Measurements from ENCODE around the gene MACROD2.

DNA sequence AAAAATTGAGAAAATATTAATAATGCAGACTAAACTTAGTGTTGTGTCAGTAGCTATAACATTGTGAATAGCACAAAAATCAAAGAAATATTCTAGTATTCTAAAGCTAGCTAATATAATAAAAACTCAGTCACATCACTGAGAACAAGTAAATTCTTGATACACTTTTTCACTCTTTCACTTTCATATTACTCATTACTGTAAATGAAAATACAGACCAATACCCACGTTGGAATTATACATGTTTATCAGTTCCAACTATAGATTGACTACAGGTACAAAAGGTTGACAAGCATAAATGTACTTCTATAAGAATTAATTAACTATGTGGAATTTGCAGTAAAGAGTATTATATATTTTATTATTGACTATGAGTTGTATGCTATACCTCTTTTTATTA, 1385.5 kb downstream of the MACROD2 start:
- TF ChIP-seq ZNF174 (tag by site-specific recombination; IDR thresholded peaks at IDR 0.05) (no peak), BCL11A (tag by site-specific recombination; IDR thresholded peaks at IDR 0.05; ENCODE audit: low read depth) (no peak), ZBTB48 (tag by site-specific recombination; IDR thresholded peaks at IDR 0.05) (no peak), ZNF133 (tag by site-specific recombination; IDR thresholded peaks at IDR 0.05) (no peak), TRIM28 (IDR thresholded peaks at IDR 0.05; ENCODE audit: borderline replicate concordance, low read length) (no peak), ZSCAN16 (tag by site-specific recombination; IDR thresholded peaks at IDR 0.05) (no peak), ZFP69B (tag by site-specific recombination; IDR thresholded peaks at IDR 0.05) (no peak), ZNF624 (tag by site-specific recombination; IDR thresholded peaks at IDR 0.05) (no peak)
- TF ChIP-seq, protein P1, sequence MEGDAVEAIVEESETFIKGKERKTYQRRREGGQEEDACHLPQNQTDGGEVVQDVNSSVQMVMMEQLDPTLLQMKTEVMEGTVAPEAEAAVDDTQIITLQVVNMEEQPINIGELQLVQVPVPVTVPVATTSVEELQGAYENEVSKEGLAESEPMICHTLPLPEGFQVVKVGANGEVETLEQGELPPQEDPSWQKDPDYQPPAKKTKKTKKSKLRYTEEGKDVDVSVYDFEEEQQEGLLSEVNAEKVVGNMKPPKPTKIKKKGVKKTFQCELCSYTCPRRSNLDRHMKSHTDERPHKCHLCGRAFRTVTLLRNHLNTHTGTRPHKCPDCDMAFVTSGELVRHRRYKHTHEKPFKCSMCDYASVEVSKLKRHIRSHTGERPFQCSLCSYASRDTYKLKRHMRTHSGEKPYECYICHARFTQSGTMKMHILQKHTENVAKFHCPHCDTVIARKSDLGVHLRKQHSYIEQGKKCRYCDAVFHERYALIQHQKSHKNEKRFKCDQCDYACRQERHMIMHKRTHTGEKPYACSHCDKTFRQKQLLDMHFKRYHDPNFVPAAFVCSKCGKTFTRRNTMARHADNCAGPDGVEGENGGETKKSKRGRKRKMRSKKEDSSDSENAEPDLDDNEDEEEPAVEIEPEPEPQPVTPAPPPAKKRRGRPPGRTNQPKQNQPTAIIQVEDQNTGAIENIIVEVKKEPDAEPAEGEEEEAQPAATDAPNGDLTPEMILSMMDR (tag by site-specific recombination; IDR thresholded peaks at IDR 0.05): no peak
- TF ChIP-seq, protein P2, sequence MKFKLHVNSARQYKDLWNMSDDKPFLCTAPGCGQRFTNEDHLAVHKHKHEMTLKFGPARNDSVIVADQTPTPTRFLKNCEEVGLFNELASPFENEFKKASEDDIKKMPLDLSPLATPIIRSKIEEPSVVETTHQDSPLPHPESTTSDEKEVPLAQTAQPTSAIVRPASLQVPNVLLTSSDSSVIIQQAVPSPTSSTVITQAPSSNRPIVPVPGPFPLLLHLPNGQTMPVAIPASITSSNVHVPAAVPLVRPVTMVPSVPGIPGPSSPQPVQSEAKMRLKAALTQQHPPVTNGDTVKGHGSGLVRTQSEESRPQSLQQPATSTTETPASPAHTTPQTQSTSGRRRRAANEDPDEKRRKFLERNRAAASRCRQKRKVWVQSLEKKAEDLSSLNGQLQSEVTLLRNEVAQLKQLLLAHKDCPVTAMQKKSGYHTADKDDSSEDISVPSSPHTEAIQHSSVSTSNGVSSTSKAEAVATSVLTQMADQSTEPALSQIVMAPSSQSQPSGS (tag by site-specific recombination; IDR thresholded peaks at IDR 0.05; ENCODE audit: low read depth): no peak
- TF ChIP-seq, protein P3, sequence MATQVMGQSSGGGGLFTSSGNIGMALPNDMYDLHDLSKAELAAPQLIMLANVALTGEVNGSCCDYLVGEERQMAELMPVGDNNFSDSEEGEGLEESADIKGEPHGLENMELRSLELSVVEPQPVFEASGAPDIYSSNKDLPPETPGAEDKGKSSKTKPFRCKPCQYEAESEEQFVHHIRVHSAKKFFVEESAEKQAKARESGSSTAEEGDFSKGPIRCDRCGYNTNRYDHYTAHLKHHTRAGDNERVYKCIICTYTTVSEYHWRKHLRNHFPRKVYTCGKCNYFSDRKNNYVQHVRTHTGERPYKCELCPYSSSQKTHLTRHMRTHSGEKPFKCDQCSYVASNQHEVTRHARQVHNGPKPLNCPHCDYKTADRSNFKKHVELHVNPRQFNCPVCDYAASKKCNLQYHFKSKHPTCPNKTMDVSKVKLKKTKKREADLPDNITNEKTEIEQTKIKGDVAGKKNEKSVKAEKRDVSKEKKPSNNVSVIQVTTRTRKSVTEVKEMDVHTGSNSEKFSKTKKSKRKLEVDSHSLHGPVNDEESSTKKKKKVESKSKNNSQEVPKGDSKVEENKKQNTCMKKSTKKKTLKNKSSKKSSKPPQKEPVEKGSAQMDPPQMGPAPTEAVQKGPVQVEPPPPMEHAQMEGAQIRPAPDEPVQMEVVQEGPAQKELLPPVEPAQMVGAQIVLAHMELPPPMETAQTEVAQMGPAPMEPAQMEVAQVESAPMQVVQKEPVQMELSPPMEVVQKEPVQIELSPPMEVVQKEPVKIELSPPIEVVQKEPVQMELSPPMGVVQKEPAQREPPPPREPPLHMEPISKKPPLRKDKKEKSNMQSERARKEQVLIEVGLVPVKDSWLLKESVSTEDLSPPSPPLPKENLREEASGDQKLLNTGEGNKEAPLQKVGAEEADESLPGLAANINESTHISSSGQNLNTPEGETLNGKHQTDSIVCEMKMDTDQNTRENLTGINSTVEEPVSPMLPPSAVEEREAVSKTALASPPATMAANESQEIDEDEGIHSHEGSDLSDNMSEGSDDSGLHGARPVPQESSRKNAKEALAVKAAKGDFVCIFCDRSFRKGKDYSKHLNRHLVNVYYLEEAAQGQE (tag by site-specific recombination; IDR thresholded peaks at IDR 0.05): no peak
